GM19328 (cell line): Measurements from ENCODE around the gene FOXP1.
"Not testable (repeated sequence)": the region's sequence is repeated elsewhere in the genome, so short reads cannot be mapped to it uniquely, and the experiment has no call there.

ENCODE experiments used
- ATAC-seq: cut with Tn5 transposase; IDR thresholded peaks from one replicate; pipeline ENCODE4 v1.9.1; 2021; ENCODE audit warnings: mild to moderate bottlenecking, moderate library complexity; ENCODE audit not compliant: unreplicated experiment

Gene FOXP1

DNA sequence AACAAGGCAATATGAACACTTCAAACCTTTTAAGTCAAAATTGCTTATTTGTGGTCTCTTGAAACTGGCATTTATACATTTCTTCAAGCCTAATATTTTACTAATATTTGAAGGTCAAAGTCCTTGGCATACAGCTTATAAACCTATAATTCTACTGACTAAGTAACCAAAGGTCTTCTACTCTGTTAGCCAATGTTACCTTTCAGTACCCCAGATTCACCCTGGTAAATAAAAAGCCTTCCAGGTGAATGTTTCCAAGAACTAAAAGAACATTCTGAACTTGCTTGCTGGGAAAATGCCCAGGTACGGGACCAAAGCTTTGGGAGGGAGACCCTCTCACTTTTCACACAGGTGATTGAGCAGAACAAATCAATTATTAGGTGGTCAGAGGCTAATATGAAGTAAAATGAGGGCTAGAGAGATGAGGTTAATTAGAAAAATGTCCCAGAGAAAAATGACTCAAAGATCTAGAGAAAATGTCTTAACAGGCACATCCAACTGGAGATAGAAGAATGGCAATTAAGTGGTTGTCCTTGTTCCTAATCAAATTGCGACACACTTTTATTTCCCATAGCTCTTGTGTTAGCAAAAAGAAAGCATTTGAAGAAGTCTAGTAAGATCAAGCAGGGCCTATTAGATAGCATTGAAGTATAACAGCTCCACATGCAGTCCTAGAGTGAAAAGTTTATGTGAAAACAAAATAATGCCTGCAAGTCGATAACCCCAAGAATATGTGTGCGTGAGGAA is 232.0 kb downstream of the FOXP1 start:
- no peak for ATAC-seq

DNA sequence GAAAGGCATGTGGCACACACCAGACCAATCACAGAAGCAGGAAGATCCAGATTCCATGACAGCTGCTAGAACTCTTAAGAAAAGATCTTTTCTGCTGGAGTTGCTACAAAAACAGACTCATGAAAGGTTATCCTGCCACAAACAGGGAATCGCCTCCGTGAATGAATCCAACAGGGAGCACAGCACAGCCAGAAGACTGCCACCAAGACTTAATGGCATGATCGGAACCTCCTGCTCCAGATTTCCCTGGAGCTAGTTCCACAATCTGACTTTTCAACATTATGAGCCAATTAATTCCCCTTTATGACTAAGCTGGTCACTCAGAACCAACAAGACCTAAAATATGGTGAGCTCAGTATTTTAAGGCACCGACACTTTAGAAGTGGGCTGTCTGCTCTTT is 232.5 kb downstream of the FOXP1 start:
- no peak for ATAC-seq

DNA sequence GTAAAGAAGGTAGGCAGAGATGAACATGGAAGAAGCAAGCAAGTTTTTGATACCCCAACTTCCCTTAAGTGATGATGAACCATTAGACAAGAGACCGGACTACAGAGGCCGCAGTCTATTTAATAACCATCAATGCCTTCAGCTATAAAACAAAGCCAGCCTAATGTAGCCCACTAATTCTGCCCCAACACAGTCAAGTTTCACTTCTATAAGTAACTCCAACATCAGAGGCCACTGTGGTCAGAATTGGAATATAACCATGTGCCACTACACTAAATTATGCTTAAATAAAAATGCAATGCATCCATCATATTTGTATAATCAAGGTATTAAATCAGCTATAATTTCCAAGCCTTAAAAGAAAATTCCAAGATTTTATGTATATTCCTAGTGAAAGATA is 234.7 kb downstream of the FOXP1 start:
- no peak for ATAC-seq

DNA sequence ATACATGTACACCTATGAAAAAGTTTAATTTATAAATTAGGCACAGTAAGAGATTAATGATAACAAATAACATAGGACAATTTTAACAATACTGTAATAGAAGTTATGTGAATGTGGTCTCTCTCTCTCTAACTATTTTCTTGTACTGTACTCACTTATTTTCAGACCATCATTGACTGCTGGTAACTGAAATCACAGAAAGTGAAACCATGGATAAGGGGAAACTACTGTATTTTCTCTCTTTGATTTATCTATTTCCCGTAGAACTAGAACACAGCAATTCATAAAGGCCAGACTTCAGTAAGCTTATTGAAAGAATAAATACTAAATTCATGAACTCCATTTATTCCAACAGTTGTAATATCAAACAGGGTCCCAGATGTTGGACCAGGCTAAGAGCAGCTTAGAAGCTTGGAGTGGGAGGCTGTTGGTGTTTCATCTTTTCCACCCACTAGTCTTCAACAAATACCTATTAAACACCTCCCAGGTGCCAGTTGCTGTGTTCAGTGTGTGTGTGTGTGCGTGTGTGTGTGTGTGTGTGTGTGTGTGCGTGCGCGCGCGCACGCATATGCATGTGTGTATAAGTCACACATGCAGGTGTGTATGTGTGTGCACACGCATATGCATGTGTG is 235.4 kb downstream of the FOXP1 start:
- no peak for ATAC-seq

DNA sequence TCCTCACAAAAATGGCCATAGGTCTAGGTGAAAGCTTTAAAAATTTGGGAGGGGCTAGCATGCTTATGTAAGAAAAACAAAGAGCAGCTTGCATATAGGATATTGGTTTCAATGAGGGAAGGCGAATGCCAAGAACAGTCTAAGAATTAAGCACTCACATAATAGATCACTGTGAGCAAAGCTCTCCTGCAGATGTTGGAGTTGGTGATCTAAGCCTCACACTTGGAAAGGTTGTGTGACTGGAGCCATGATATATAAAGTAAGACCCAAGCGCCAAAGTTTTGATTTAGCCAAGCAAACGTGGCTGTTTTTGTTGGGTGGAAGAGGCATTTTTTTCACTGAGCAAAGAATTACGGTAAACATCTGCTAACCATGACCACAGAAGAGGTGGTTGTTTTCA is 237.5 kb downstream of the FOXP1 start:
- ATAC-seq, result no peak

DNA sequence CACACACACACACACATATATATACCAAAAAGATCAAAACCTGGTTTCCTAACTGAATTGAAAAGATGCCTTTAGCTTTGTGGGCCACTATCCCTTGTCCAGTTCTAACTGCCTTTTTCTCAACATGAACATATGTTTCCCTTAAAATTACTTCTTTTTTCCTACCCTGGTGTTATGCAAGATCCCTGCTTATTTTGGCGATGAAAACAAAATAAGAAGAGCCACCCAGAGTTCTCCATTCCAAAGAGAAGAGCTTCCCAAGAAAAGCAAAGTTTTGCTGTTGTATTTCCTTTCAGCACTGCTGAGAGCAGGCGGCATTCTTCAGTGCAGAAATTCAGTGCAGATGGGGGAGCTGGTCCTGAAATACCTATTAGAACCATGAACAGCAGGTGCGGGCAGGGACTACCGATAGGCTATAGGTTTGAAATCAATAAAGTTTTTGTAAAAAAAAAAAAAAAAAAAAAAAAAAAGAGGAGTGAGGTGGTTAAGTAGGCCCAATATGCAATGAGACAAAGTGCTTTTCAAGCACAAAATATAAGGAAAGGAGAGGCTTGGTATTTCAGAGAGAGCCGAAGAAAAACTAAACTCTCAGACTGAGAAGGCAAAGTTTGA is 238.0 kb downstream of the FOXP1 start:
- ATAC-seq, result no peak

DNA sequence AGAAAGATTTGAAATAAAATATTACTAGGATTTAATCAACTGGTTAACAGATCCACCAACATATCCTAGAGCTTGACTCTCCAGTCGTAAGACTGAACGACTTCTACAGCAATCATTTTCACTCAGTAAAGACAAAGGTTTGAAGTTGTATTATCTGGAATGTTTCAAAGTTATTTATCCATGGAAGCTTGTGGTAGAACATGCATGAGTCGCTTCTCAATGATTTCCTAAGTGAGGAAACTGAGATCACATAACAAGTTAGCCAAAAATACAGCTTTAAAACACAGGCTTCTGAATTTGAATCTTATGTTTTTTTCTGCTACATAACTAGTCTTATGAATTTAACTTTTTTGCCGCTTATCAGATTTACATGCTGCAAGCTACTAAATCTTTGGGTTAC is 241.8 kb downstream of the FOXP1 start:
- no peak for ATAC-seq

DNA sequence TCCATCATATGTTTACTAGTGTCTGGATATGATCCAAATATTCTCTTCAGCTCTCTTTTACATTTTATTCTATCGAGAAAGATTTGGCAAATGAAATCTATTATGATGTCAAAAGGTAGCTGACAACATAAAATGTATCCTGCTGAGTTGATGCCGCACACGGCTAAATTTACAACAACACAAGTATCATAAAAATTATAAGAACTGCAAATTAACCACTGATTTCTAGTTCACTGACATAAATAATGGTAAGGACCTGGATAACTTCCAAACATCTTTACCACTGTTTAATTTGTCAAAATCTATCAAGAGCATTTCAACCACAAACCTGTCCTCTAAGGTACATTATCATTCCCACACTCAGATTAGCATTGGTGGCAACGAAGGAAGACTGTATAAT is 244.5 kb downstream of the FOXP1 start:
- ATAC-seq, result no peak

DNA sequence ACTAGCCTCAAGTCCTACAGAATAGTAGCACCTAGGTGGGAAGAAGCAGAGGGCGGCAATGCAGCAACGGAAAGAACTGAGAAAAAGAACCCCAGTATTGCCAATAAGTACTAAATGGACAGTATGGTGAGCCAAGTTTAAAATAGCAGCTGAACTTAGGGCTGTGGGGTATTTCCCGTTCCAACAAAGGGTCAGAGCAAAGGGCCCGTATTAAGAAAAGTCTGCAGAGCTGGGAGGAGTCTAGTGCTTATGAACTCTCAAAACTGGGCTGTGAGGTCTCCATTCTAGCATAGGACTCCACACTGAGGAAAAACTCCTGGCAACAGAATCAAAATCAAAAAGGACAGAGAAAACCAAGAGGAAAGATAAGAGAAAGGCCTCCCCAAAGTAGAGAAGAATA is 250.7 kb downstream of the FOXP1 start:
- ATAC-seq, result no peak

DNA sequence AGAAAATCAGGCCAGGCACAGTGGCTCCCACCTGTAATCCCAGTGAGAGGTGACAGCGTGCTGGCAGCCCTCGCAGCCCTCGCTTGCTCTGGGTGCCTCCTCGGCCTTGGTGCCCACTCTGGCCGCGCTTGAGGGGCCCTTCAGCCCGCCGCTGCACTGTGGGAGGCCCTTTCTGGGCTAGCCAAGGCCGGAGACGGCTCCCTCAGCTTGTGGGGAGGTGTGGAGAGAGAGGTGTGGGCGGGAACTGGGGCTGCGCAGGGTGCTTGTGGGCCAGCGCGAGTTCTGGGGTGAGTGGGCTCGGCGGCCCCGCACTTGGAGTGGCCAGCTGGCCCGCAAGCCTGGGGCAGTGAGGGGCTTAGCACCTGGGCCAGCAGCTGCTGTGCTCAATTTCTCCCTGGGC is 252.6 kb downstream of the FOXP1 start:
- ATAC-seq, result no peak

DNA sequence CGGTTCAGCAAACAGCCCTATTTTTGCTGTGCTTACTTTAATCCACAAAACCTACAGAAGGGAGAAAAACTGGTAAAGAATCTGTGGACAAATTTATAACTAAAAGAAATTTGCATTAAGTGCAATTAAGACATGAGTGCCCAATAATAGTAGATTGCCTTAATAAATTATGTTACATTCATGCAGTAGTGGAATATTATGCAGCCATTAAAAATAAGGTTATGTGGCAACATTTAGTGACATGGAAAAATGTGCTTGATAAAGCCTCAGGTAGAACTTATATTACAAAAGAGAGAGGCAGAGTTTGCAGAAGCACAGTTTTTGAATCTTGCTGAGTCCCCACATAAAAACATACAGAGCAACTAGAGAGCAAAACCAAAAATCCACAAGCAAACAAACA is 253.0 kb downstream of the FOXP1 start:
- ATAC-seq, result no peak

DNA sequence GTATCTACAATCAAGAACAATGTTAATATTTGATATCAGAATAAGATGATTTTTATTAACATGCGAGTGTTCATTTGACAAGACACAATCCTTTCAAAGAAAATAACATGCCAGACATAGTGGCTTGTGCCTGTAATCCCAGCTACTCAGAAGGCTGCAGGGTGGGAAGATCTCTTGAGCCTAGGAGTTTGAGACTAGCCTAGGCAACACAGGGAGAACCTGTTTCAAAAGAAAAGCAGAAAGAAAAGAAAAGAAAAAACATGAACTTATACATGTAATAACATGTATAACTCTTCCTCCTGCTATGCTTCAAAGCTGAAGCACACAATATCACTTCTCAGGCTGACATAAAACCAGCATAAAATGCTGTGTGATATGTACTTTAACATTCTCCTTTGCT is 253.7 kb downstream of the FOXP1 start:
- no peak for ATAC-seq

DNA sequence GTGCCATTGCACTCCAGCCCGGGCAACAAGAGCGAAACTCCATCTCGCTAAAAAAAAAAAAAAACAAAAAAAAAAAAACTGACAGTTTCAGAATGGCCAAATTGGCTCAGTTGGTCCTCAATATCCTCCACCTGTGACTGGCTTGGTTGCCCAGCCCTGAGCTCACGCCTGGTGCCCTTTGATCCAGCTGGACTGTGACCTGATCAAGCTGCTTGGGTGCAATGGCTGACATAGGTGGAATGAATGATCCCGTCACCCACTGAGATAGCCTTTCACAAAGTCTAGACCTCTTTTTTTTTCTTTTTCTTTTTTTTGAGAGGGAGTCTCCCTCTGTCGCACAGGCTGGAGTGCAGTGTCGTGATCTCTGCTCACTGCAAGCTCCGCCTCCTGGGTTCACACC is 254.6 kb downstream of the FOXP1 start:
- no peak for ATAC-seq

DNA sequence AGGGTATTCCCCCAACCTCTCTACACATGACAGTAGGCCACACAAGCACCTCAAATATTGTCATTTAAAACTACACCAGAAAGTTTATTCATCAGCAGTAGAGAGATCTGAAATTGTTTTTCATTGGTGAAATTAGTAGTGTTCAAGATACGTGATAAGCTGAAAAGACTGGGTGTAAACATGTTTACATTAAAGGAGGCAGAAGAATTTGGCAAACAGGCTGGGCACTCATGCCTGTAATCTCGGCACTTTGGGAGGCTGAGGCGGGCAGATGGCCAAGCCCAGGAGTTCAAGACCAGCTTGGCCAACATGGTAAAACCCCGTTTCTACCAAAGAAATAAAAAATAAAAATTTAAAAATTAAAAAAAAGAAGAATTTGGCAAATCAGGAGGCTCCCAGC is 255.6 kb downstream of the FOXP1 start:
- no peak for ATAC-seq

DNA sequence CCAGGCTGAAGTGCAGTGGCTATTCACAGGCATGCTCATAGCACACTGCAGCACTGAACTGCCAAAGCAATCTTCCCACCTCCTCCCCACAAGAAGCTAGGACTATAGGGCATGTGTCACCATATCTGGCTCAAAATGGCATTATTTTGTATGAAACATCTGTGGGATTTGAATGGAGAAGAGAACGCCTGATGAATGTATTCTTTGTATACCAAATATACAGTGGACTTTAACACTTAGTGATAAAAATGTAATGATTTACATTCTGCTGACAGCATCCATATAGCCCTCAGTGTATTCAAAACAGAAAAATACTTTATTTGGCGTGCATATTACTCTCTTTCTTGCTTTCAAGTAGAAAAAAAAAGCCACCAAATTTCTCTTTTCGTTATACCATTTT is 257.8 kb downstream of the FOXP1 start:
- ATAC-seq, result no peak

DNA sequence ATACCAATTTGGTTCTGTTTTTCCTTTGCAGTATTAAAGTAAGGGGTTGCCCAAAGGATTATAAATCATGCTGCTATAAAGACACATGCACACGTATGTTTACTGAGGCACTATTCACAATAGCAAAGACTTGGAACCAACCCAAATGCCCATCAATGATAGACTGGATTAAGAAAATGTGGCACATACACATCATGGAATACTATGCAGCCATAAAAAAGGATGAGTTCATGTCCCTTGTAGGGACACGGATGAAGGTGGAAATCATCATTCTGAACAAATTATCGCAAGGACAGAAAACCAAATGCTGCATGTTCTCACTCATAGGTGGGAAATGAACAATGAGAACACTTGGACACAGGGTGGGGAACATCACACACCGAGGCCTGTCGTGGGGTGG is 259.3 kb downstream of the FOXP1 start:
- not testable (repeated sequence) for ATAC-seq

DNA sequence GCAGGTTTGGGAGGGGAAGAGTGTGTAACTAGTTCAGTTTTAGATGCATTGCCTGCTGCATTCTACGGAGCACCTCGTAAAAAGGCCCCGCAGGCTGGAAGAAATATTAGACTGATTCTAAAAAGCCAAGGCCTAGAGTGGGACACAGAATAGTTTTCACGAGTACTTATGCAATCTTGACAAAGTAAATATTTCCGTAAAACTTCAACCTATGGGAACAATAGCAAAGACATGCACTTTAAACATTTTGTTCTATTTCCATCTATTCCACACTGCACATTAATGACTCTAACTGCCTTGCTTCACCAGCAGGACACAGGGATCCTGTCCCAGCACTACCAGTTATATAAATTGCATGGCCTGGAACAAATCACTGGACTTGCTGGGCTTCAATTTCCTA is 260.0 kb downstream of the FOXP1 start:
- ATAC-seq, result no peak

DNA sequence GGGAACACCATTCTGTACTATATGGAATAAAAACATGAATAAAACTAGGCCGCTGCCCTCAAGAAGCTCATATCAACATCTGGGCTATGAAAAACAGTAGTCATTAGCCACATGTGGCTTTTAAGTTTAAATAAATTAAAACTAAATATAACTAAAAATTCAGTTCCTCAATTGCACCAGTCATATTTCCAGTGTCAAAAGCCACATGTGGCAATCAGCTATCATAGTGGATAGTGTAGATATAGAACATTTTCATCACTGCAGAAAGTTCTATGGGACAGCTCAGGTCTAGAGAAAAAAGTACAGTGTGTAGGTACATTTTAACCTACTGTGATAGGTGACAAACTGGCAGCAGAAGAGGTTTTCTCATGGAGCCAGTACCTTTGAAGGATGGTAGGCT is 261.4 kb downstream of the FOXP1 start:
- ATAC-seq, result no peak

DNA sequence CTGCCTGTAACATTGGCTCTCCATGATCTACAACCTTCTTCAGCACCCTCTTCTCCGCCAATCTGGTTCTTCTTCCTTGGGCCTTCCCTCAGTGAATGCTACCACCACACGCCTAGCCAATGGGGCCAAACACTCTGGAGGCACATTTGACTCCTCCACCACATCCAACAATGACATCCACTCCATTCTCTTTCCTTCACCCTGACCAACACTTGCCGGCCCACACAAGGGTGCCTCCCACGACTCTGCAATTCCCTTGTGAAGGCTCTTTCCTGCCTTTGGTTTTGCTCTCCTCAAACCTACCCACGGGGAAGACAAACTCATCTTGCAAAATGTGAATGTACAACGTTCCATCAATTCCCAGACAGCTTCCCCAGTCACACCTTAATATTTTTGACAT is 263.8 kb downstream of the FOXP1 start:
- ATAC-seq, result no peak

DNA sequence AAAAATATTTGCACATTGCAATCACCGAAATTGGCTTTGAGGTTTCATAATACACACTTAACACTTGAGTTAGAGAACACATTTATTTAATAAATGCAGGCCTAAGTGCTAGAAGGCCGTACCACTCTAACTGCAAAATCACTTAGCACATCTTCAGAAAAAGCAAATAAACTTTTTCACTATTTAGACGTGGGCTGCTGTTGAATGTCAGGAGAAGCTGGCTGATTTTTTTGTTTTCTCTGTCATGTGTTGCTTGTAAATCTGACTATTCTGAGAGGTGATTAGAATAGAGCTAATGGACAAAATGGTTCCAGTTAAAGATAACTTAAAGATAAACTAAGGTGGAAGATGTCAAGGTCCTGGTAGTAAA is 265.1 kb downstream of the FOXP1 start:
- ATAC-seq, result no peak

DNA sequence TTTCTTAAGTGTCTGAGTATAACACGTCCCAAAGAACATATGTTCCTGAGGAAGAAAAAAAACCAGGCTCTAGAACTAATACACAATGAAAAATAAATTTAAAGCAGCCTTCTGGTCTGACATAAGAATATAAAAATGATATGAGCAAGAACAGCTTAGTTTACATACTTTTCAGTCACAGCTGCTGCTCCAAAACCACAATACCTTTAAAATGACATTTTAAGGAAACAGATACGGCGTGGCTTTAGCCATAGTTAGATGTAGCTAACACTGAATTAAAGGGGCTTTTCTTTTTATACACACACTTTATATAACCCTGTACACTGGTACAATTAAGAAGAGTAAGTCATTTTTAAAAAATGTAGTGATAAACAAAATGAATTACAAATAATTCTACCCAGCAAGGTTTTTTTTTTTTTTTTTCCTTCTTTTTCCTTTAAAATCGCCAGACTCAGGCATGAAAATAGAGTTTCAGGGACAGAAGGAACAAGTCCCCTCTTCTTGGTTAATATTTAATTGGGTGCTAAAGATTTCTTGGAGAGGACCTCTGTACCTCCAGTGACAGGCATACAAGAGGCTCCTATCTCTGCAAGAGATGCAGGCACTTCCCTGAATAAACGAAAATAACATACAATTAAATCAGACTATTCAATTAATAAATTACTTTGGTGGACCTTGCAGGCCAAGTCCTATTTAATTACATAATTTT is 265.6 kb downstream of the FOXP1 start:
- no peak for ATAC-seq

DNA sequence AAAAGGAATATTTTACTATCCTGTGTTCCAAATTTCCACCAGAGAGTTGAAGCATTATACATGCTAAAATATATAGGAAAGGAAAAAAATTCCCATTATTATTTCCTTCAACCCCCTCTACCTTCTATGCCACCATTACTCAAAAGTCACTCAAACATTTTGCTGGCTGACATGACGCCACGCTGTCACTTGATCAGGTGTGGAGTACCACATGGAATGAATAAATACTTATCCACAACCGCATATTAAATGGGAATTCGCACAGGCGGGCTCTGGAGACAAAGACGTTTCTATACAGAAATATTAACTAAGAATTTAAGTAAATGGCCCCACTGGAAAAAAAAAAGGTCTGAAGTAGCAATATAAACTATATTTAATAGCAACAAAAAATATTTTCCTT is 266.4 kb downstream of the FOXP1 start:
- no peak for ATAC-seq
